Uterus (tissue), 4 donors: ENCODE data around the gene ACTA1. TPM values are rescaled to one million over a fixed set of nuclear protein-coding genes. Genes with fewer than 3 reads are reported as not detected.

Experiments
- DNase-seq, 2 donors: peaks; one replicate each; pipeline ENCODE4 v3.0.0-alpha.2; 2019 to 2020
- H3K27ac ChIP-seq, 2 donors: fragments of 200-600 bp; sonication (generic); 1 replicate in 1 of 2; 2 replicates in 1 of 2; pipeline ENCODE4 v1.5.1; 2016 to 2018
- H3K27me3 ChIP-seq, 2 donors: fragments of 200-600 bp; sonication (generic); one replicate each; pipeline ENCODE4 v1.5.1; 2018 to 2019; ENCODE audit warnings: control low read depth in 1 of 2
- H3K36me3 ChIP-seq, 2 donors: fragments of 200-600 bp; sonication (generic); one replicate each; pipeline ENCODE4 v1.5.1; 2019; ENCODE audit warnings: control low read depth in 1 of 2
- H3K4me1 ChIP-seq, 2 donors: fragments of 200-600 bp; sonication (generic); one replicate each; pipeline ENCODE4 v1.5.1; 2018 to 2019; ENCODE audit warnings: control low read depth in 1 of 2
- H3K4me3 ChIP-seq, 2 donors: fragments of 200-600 bp; sonication (generic); 1 replicate in 1 of 2; 2 replicates in 1 of 2; pipeline ENCODE4 v1.5.1; 2018 to 2019; ENCODE audit warnings: mild to moderate bottlenecking in 1 of 2
- H3K9me3 ChIP-seq, 2 donors: fragments of 200-600 bp; sonication (generic); one replicate each; pipeline ENCODE4 v1.5.1; 2019; ENCODE audit warnings: control low read depth in 1 of 2
- CTCF ChIP-seq, 4 experiments: fragments of 200-600 bp in 2 of 4; fragments of 450-650 bp in 2 of 4; sonication (generic) in 2 of 4; IDR thresholded peaks; one replicate each; pipeline ENCODE4 v1.5.1; 2016 to 2019; ENCODE audit warnings: antibody characterized with exemption in 4 of 4, mild to moderate bottlenecking in 2 of 4, moderate library complexity in 1 of 4
- POLR2A ChIP-seq, 2 donors: fragments of 450-650 bp; IDR thresholded peaks; one replicate each; pipeline ENCODE4 v1.6.1; 2016; ENCODE audit warnings: antibody characterized with exemption in 2 of 2, mild to moderate bottlenecking in 1 of 2, moderate library complexity in 1 of 2
- intact Hi-C: fragments of 100-400 bp; cut with DNase I; formaldehyde crosslinking; loops from one replicate; pipeline ENCODE4 v1.15.1; 2023; ENCODE audit warnings: low total_unique reads
- total RNA-seq, 4 donors: library from RNA; depleted of rRNA in 3 of 4; stranded (reverse); fragments of >200 nt in 3 of 4; gene quantifications; one replicate each; pipeline versions ENCODE4 v1.1.0 to v1.2.4, GENCODE V29; 2014 to 2023
- donor health status: DM: yes; HTN: yes; CAD: no.

ACTA1 gene
- total RNA-seq, 4 donors from 2014 or later: 4.2 TPM; not detected in 3

- intact Hi-C loops: no loop called here
- TF ChIP-seq POLR2A (IDR thresholded peaks at IDR 0.05) (no peak), CTCF (IDR thresholded peaks at IDR 0.05) (no peak)
- no peaks in the 10 kb centered on the region for H3K36me3 ChIP-seq
- H3K27ac ChIP-seq: no peak overlapping the region
- peaks cover 37 to 53% of the 10 kb centered on the region in 2 donors for H3K27me3 ChIP-seq
- no peaks in the 10 kb centered on the region for H3K9me3 ChIP-seq
- H3K4me1 ChIP-seq: peaks cover 0 to 11% of the 10 kb centered on the region in 2 donors
- no peak overlapping the region for H3K4me3 ChIP-seq
- DNase-seq: no peak
Observed at GRCh38 chr1:229433364-229434004, 410 bp downstream of the ACTA1 start.

- intact Hi-C loops: no loop called here
- Histone ChIP-seq H3K27me3 (peaks cover 37 to 53% of the 10 kb centered on the region in 2 donors), H3K4me1 (peaks cover 0 to 11% of the 10 kb centered on the region in 2 donors), H3K27ac (no peak overlapping the region), H3K4me3 (no peak overlapping the region), H3K36me3 (no peaks in the 10 kb centered on the region), H3K9me3 (no peaks in the 10 kb centered on the region)
- TF ChIP-seq POLR2A (IDR thresholded peaks at IDR 0.05) (no peak), CTCF (IDR thresholded peaks at IDR 0.05) (no peak)
- DNase-seq: no peak
Observed at GRCh38 chr1:229432905-229433304, 989 bp downstream of the ACTA1 start.

GRCh38 chr1:229432116-229432461 is 1.8 kb downstream of the ACTA1 start:
- no peak overlapping the region for H3K27ac ChIP-seq
- no peaks in the 10 kb centered on the region for H3K9me3 ChIP-seq
- TF ChIP-seq CTCF (IDR thresholded peaks at IDR 0.05): no peak
- no peak for TF ChIP-seq POLR2A (IDR thresholded peaks at IDR 0.05)
- intact Hi-C loops: no loop called here
- DNase-seq: no peak
- peaks cover 0 to 11% of the 10 kb centered on the region in 2 donors for H3K4me1 ChIP-seq
- H3K4me3 ChIP-seq: no peak overlapping the region
- H3K36me3 ChIP-seq: no peaks in the 10 kb centered on the region
- peaks cover 37 to 53% of the 10 kb centered on the region in 2 donors for H3K27me3 ChIP-seq

GRCh38 chr1:229431284-229432115 is 2.4 kb downstream of the ACTA1 start:
- TF ChIP-seq CTCF (IDR thresholded peaks at IDR 0.05) (no peak), POLR2A (IDR thresholded peaks at IDR 0.05) (no peak)
- Histone ChIP-seq H3K36me3 (no peaks in the 10 kb centered on the region), H3K27me3 (peaks cover 37 to 53% of the 10 kb centered on the region in 2 donors)

GRCh38 chr1:229430761-229431283 is 3.1 kb downstream of the ACTA1 start:
- Histone ChIP-seq H3K4me1 (peaks cover 0 to 11% of the 10 kb centered on the region in 2 donors), H3K36me3 (no peaks in the 10 kb centered on the region), H3K4me3 (no peak overlapping the region), H3K27me3 (peaks cover 37 to 53% of the 10 kb centered on the region in 2 donors), H3K27ac (no peak overlapping the region), H3K9me3 (no peaks in the 10 kb centered on the region)
- TF ChIP-seq POLR2A (IDR thresholded peaks at IDR 0.05): no peak
- TF ChIP-seq CTCF (IDR thresholded peaks at IDR 0.05): no peak
- intact Hi-C loops: no loop called here
- no peak for DNase-seq

More at GRCh38 chr1:229431284-229432115, 2.4 kb downstream of the ACTA1 start:
- no peak for DNase-seq
- Histone ChIP-seq H3K27ac (no peak overlapping the region), H3K4me3 (no peak overlapping the region), H3K9me3 (no peaks in the 10 kb centered on the region), H3K4me1 (peaks cover 0 to 11% of the 10 kb centered on the region in 2 donors)
- intact Hi-C loops: no loop called here
